Measurements from ENCODE around the gene ZNF76. TPM values are rescaled to one million over a fixed set of nuclear protein-coding genes. Genes with fewer than 3 reads are reported as not detected.

The ZNF76 gene
- total and polyA plus RNA-seq, 9 of the 15 experiments (the other 6 are each of a cell fraction or from before 2014, with no cell fraction given): 1.2 to 17.8 (median 10.7) TPM

DNA sequence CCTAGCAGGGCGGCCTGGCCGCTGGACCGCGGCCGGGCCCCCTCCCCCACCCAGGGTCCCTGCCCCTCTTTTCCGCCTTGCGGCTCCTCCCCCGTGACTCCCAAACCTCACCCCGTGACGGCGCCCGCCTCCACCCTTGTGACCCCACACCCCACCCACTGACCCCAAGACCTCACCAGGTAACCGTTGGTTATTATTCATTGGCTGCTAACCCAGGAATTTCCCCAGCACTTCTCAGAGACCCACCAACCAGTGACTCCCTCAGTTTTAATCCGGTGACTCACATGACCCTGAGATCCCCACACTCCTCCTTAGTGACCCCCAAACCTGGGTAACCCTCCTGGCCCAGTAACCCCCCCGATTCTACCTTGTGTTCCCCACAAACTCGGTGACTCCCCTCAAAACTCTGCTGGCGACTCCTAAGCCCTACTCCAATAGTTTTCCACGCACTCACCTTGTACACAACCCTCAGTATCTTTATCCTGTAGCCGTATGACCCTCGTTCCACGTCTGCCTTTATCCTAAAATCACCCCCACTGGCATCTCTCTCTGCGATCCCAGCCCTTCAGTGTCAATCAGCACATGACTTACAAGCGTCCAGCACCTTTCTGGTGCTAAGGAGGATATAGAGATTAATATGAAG lies 534 bp downstream of the ZNF76 start (continued):
- TF ChIP-seq ZNF143 (CRISPR knock-in tag; IDR thresholded peaks at IDR 0.05) (0 out of 2 replicates have a peak, but pooled peaks have one; percentile 9), ESRRA (IDR thresholded peaks at IDR 0.05; ENCODE audit: borderline replicate concordance, low read depth) (peak; percentile 75), SPI1 (IDR thresholded peaks at IDR 0.05; ENCODE audit: borderline replicate concordance, low read depth, low read length) (no peak), ZNF133 (CRISPR knock-in tag; IDR thresholded peaks at IDR 0.05) (no peak), JUN (IDR thresholded peaks at IDR 0.05; ENCODE audit: borderline replicate concordance, low read depth, low read length) (no peak), JUN (CRISPR knock-in tag; IDR thresholded peaks at IDR 0.05; ENCODE audit: borderline replicate concordance) (no peak), ZNF41 (CRISPR knock-in tag; conservative IDR thresholded peaks at IDR 0.05) (no peak), NR4A1 (CRISPR knock-in tag; IDR thresholded peaks at IDR 0.05) (0 out of 2 replicates have a peak, but pooled peaks have one; percentile 38), NR4A1 (tag; IDR thresholded peaks at IDR 0.05) (no peak), NFXL1 (CRISPR knock-in tag; IDR thresholded peaks at IDR 0.05) (0 out of 2 replicates have a peak, but pooled peaks have one; percentile 57), BCOR (IDR thresholded peaks at IDR 0.05) (0 out of 2 replicates have a peak, but pooled peaks have one; percentile 12), NCOA1 (IDR thresholded peaks at IDR 0.05; ENCODE audit: low read depth) (peak; percentile 59), LARP7 (IDR thresholded peaks at IDR 0.05) (peak; percentile 79; the same call in 1 of the 2 replicates), SMAD4 (CRISPR knock-in tag; conservative IDR thresholded peaks at IDR 0.05) (no peak), ZEB2 (IDR thresholded peaks at IDR 0.05) (peak; percentile 82), ARNT (IDR thresholded peaks at IDR 0.05) (no peak), OTX1 (CRISPR knock-in tag; IDR thresholded peaks at IDR 0.05) (peak; percentile 93), NR3C1 (CRISPR knock-in tag; IDR thresholded peaks at IDR 0.05) (no peak), ZBTB7A (IDR thresholded peaks at IDR 0.05; ENCODE audit: borderline replicate concordance, control insufficient read depth, low read depth, low read length) (peak; percentile 90), SMC3 (conservative IDR thresholded peaks at IDR 0.05; ENCODE audit: insufficient read depth, low read depth, low read length) (no peak)
- TF ChIP-seq, protein P1, sequence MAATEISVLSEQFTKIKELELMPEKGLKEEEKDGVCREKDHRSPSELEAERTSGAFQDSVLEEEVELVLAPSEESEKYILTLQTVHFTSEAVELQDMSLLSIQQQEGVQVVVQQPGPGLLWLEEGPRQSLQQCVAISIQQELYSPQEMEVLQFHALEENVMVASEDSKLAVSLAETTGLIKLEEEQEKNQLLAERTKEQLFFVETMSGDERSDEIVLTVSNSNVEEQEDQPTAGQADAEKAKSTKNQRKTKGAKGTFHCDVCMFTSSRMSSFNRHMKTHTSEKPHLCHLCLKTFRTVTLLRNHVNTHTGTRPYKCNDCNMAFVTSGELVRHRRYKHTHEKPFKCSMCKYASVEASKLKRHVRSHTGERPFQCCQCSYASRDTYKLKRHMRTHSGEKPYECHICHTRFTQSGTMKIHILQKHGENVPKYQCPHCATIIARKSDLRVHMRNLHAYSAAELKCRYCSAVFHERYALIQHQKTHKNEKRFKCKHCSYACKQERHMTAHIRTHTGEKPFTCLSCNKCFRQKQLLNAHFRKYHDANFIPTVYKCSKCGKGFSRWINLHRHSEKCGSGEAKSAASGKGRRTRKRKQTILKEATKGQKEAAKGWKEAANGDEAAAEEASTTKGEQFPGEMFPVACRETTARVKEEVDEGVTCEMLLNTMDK (IDR thresholded peaks at IDR 0.05; ENCODE audit: borderline replicate concordance, insufficient read depth, low read depth, low read length, poor library complexity, severe bottlenecking): no peak
- TF ChIP-seq, protein P2, sequence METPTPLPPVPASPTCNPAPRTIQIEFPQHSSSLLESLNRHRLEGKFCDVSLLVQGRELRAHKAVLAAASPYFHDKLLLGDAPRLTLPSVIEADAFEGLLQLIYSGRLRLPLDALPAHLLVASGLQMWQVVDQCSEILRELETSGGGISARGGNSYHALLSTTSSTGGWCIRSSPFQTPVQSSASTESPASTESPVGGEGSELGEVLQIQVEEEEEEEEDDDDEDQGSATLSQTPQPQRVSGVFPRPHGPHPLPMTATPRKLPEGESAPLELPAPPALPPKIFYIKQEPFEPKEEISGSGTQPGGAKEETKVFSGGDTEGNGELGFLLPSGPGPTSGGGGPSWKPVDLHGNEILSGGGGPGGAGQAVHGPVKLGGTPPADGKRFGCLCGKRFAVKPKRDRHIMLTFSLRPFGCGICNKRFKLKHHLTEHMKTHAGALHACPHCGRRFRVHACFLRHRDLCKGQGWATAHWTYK (CRISPR knock-in tag; IDR thresholded peaks at IDR 0.05): 0 out of 2 replicates have a peak, but pooled peaks have one; percentile 53
- TF ChIP-seq, protein P3, sequence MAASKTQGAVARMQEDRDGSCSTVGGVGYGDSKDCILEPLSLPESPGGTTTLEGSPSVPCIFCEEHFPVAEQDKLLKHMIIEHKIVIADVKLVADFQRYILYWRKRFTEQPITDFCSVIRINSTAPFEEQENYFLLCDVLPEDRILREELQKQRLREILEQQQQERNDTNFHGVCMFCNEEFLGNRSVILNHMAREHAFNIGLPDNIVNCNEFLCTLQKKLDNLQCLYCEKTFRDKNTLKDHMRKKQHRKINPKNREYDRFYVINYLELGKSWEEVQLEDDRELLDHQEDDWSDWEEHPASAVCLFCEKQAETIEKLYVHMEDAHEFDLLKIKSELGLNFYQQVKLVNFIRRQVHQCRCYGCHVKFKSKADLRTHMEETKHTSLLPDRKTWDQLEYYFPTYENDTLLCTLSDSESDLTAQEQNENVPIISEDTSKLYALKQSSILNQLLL (CRISPR knock-in tag; IDR thresholded peaks at IDR 0.05; ENCODE audit: borderline replicate concordance): peak; percentile 17; the same call in 1 of the 2 replicates
- TF ChIP-seq, protein P4, sequence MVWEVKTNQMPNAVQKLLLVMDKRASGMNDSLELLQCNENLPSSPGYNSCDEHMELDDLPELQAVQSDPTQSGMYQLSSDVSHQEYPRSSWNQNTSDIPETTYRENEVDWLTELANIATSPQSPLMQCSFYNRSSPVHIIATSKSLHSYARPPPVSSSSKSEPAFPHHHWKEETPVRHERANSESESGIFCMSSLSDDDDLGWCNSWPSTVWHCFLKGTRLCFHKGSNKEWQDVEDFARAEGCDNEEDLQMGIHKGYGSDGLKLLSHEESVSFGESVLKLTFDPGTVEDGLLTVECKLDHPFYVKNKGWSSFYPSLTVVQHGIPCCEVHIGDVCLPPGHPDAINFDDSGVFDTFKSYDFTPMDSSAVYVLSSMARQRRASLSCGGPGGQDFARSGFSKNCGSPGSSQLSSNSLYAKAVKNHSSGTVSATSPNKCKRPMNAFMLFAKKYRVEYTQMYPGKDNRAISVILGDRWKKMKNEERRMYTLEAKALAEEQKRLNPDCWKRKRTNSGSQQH (CRISPR knock-in tag; IDR thresholded peaks at IDR 0.05): peak; percentile 81; the same call in 1 of the 2 replicates

Data from K562 (cell line).